ENCODE data around the gene KCTD5.
"Not testable (repeated sequence)": the region's sequence is repeated elsewhere in the genome, so short reads cannot be mapped to it uniquely, and the experiment has no call there.

The KCTD5 gene

GRCh38 chr16:2710021-2710710, 27.8 kb downstream of the KCTD5 start:
- DNase-seq (ENCODE audit: low read depth in 2 of 2): no peak

- no peak for DNase-seq (ENCODE audit: low read depth in 2 of 2)
These were observed 28.4 kb downstream of the KCTD5 start for GRCh38 chr16:2710711-2711231.

- no peak for DNase-seq (ENCODE audit: low read depth in 2 of 2)
These were observed 29.2 kb downstream of the KCTD5 start for GRCh38 chr16:2711370-2712062.

- DNase-seq (ENCODE audit: low read depth in 2 of 2): no peak
These were observed 29.7 kb downstream of the KCTD5 start for GRCh38 chr16:2712063-2712441.

GRCh38 chr16:2712546-2712945, 30.2 kb downstream of the KCTD5 start:
- no peak for DNase-seq (ENCODE audit: low read depth in 2 of 2)

GRCh38 chr16:2713523-2713922, 31.2 kb downstream of the KCTD5 start:
- no peak for DNase-seq (ENCODE audit: low read depth in 2 of 2)

GRCh38 chr16:2713985-2714774, 31.9 kb downstream of the KCTD5 start:
- DNase-seq (ENCODE audit: low read depth in 2 of 2): no peak

- no peak for DNase-seq (ENCODE audit: low read depth in 2 of 2)
These were observed 32.7 kb downstream of the KCTD5 start for GRCh38 chr16:2715064-2715463.

- DNase-seq (ENCODE audit: low read depth in 2 of 2): peak; percentile 4 to 5
These were observed 33.2 kb downstream of the KCTD5 start for GRCh38 chr16:2715519-2715918.

- no peak for DNase-seq (ENCODE audit: low read depth in 2 of 2)
These were observed 33.9 kb downstream of the KCTD5 start for GRCh38 chr16:2715966-2716885.

- DNase-seq (ENCODE audit: low read depth in 2 of 2): no peak
These were observed 34.6 kb downstream of the KCTD5 start for GRCh38 chr16:2716948-2717347.

GRCh38 chr16:2717383-2718263, 35.3 kb downstream of the KCTD5 start:
- no peak for DNase-seq (ENCODE audit: low read depth in 2 of 2)

- no peak for DNase-seq (ENCODE audit: low read depth in 2 of 2)
These were observed 37.2 kb downstream of the KCTD5 start for GRCh38 chr16:2719328-2720063.

GRCh38 chr16:2720064-2720457, 37.7 kb downstream of the KCTD5 start, which contains the start of gene PRSS27:
Gene PRSS27 (minus strand): TSS chr16:2720224. CDS start chr16:2720160, 64 bp downstream.
- no peak for DNase-seq (ENCODE audit: low read depth in 2 of 2)

- DNase-seq (ENCODE audit: low read depth in 2 of 2): peak; percentile 63 to 66
These were observed 38.7 kb downstream of the KCTD5 start for GRCh38 chr16:2720719-2721633.

- DNase-seq (ENCODE audit: low read depth in 2 of 2): not testable (repeated sequence)
These were observed 39.4 kb downstream of the KCTD5 start for GRCh38 chr16:2721634-2722173.

GRCh38 chr16:2724088-2724676, 41.9 kb downstream of the KCTD5 start:
- DNase-seq (ENCODE audit: low read depth in 2 of 2): no peak

All from fibroblast of skin of left quadriceps (primary cell).